HEK293 (cell line): ENCODE results near the gene MAML2.

ENCODE experiments used
- KLF1 ChIP-seq: fragments of 450-650 bp; formaldehyde crosslinking; IDR thresholded peaks from 2 replicates; pipeline ENCODE4 v1.5.1; 2016; ENCODE audit warnings: missing biosample characterization, missing genetic modification characterization
- KLF10 ChIP-seq: fragments of 450-650 bp; IDR thresholded peaks from 2 replicates; pipeline ENCODE4 v1.5.1; 2018; ENCODE audit warnings: missing biosample characterization, mild to moderate bottlenecking, missing genetic modification characterization
- MEIS1 ChIP-seq: sonication (generic); formaldehyde crosslinking; IDR thresholded peaks from 2 replicates; pipeline ENCODE4 v1.8.1; 2022; ENCODE audit warnings: missing genetic modification reagents, mild to moderate bottlenecking, borderline replicate concordance
- ZNF114 ChIP-seq: fragments of 450-650 bp; formaldehyde crosslinking; IDR thresholded peaks from 2 replicates; pipeline ENCODE4 v1.5.0; 2017; ENCODE audit warnings: missing biosample characterization, missing genetic modification characterization
- ZNF133 ChIP-seq: fragments of 450-650 bp; formaldehyde crosslinking; IDR thresholded peaks from 2 replicates; pipeline ENCODE4 v1.5.1; 2016; ENCODE audit warnings: missing biosample characterization, missing genetic modification characterization
- ZNF184 ChIP-seq: fragments of 450-650 bp; IDR thresholded peaks from 2 replicates; pipeline ENCODE4 v1.5.1; 2018; ENCODE audit warnings: missing biosample characterization, mild to moderate bottlenecking, missing genetic modification characterization
- ZNF341 ChIP-seq: fragments of 450-650 bp; formaldehyde crosslinking; IDR thresholded peaks from 2 replicates; pipeline ENCODE4; 2016; ENCODE audit warnings: low read depth, missing biosample characterization, missing genetic modification characterization
- ZNF404 ChIP-seq: fragments of 450-650 bp; formaldehyde crosslinking; IDR thresholded peaks from 2 replicates; pipeline ENCODE4 v1.5.1; 2017; ENCODE audit warnings: missing biosample characterization, missing genetic modification characterization
- ZNF747 ChIP-seq: fragments of 450-650 bp; formaldehyde crosslinking; IDR thresholded peaks from 2 replicates; pipeline ENCODE4 v1.5.1; 2016; ENCODE audit warnings: missing biosample characterization, missing genetic modification characterization
- TF ChIP-seq, protein P1 (sequence below): fragments of 450-650 bp; formaldehyde crosslinking; IDR thresholded peaks from 2 replicates; pipeline ENCODE4 v1.5.1; 2016; ENCODE audit warnings: missing biosample characterization, missing genetic modification characterization
- TF ChIP-seq, protein P2 (sequence below): fragments of 450-650 bp; formaldehyde crosslinking; IDR thresholded peaks from 2 replicates; pipeline ENCODE4 v1.5.1; 2016; ENCODE audit warnings: missing biosample characterization, missing genetic modification characterization
- TF ChIP-seq, protein P3 (sequence below): fragments of 450-650 bp; formaldehyde crosslinking; IDR thresholded peaks from 2 replicates; pipeline ENCODE4 v1.5.1; 2016; ENCODE audit warnings: missing biosample characterization, missing genetic modification characterization
- TF ChIP-seq, protein P4 (sequence below): fragments of 450-650 bp; formaldehyde crosslinking; IDR thresholded peaks from 2 replicates; pipeline ENCODE4 v1.5.1; 2016; ENCODE audit warnings: missing biosample characterization, missing genetic modification characterization

DNA sequence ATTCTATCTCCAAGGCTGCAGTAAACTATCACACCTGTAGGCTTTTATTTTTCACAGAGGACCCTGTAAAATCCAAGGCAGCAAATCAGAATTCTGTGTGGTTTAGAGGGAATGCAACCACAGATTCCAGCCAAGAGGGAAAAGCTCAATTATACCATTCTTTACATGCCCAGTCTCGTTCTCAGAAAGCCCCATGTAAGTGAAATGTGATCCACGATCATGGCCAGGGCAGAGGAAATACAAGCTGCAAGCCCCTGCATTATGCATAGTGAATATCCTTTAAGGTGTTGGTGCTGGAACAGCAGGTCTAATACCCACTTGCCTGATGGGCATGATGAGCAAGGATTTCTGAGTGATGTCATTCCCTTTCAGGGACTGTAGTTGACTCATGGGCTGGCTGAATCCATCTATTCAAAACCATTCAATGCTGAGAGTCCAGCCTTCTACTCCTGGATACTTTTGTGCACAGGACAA lies 220.4 kb downstream of the MAML2 start:
- no peak for TF ChIP-seq ZNF184 (tag by site-specific recombination)
- TF ChIP-seq, protein P1, sequence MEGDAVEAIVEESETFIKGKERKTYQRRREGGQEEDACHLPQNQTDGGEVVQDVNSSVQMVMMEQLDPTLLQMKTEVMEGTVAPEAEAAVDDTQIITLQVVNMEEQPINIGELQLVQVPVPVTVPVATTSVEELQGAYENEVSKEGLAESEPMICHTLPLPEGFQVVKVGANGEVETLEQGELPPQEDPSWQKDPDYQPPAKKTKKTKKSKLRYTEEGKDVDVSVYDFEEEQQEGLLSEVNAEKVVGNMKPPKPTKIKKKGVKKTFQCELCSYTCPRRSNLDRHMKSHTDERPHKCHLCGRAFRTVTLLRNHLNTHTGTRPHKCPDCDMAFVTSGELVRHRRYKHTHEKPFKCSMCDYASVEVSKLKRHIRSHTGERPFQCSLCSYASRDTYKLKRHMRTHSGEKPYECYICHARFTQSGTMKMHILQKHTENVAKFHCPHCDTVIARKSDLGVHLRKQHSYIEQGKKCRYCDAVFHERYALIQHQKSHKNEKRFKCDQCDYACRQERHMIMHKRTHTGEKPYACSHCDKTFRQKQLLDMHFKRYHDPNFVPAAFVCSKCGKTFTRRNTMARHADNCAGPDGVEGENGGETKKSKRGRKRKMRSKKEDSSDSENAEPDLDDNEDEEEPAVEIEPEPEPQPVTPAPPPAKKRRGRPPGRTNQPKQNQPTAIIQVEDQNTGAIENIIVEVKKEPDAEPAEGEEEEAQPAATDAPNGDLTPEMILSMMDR (tag by site-specific recombination) = no peak
- TF ChIP-seq, protein P2, sequence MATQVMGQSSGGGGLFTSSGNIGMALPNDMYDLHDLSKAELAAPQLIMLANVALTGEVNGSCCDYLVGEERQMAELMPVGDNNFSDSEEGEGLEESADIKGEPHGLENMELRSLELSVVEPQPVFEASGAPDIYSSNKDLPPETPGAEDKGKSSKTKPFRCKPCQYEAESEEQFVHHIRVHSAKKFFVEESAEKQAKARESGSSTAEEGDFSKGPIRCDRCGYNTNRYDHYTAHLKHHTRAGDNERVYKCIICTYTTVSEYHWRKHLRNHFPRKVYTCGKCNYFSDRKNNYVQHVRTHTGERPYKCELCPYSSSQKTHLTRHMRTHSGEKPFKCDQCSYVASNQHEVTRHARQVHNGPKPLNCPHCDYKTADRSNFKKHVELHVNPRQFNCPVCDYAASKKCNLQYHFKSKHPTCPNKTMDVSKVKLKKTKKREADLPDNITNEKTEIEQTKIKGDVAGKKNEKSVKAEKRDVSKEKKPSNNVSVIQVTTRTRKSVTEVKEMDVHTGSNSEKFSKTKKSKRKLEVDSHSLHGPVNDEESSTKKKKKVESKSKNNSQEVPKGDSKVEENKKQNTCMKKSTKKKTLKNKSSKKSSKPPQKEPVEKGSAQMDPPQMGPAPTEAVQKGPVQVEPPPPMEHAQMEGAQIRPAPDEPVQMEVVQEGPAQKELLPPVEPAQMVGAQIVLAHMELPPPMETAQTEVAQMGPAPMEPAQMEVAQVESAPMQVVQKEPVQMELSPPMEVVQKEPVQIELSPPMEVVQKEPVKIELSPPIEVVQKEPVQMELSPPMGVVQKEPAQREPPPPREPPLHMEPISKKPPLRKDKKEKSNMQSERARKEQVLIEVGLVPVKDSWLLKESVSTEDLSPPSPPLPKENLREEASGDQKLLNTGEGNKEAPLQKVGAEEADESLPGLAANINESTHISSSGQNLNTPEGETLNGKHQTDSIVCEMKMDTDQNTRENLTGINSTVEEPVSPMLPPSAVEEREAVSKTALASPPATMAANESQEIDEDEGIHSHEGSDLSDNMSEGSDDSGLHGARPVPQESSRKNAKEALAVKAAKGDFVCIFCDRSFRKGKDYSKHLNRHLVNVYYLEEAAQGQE (tag by site-specific recombination) = no peak
- no peak for TF ChIP-seq MEIS1
- no peak for TF ChIP-seq ZNF404
- no peak for TF ChIP-seq ZNF133
- no peak for TF ChIP-seq KLF1 (tag by site-specific recombination)
- TF ChIP-seq KLF10 (tag by site-specific recombination) = no peak
- TF ChIP-seq ZNF747 (tag by site-specific recombination) = no peak
- TF ChIP-seq, protein P3, sequence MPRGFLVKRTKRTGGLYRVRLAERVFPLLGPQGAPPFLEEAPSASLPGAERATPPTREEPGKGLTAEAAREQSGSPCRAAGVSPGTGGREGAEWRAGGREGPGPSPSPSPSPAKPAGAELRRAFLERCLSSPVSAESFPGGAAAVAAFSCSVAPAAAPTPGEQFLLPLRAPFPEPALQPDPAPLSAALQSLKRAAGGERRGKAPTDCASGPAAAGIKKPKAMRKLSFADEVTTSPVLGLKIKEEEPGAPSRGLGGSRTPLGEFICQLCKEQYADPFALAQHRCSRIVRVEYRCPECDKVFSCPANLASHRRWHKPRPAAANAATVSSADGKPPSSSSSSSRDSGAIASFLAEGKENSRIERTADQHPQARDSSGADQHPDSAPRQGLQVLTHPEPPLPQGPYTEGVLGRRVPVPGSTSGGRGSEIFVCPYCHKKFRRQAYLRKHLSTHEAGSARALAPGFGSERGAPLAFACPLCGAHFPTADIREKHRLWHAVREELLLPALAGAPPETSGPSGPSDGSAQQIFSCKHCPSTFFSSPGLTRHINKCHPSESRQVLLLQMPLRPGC (tag by site-specific recombination) = no peak
- TF ChIP-seq, protein P4, sequence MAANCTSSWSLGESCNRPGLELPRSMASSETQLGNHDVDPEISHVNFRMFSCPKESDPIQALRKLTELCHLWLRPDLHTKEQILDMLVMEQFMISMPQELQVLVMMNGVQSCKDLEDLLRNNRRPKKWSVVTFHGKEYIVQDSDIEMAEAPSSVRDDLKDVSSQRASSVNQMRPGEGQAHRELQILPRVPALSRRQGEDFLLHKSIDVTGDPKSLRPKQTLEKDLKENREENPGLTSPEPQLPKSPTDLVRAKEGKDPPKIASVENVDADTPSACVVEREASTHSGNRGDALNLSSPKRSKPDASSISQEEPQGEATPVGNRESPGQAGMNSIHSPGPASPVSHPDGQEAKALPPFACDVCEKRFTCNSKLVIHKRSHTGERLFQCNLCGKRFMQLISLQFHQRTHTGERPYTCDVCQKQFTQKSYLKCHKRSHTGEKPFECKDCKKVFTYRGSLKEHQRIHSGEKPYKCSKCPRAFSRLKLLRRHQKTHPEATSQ (tag by site-specific recombination) = no peak
- no peak for TF ChIP-seq ZNF114
- no peak for TF ChIP-seq ZNF341
